ENCODE results near the gene CBX7. TPM values are rescaled to one million over a fixed set of nuclear protein-coding genes. Genes with fewer than 3 reads are reported as not detected.

Gene CBX7
- total and polyA plus RNA-seq, 2 of the 4 experiments (the other 2 are of a cell fraction) = 0.90 to 3.6 TPM

- in situ Hi-C loops (cut with MboI; ENCODE audit: low sequenced_read_pairs) = loop anchor here (25.0 kb wide), 1 partner anchor 885 kb away; no protein-coding TSS in a partner anchor
- H3K27me3 ChIP-seq (ENCODE audit: control insufficient read depth, insufficient read depth, low read length) = peaks cover 29% of the 10 kb centered on the region
- peak overlapping the region; percentile 44 for H3K4me3 ChIP-seq (ENCODE audit: insufficient read depth, low read depth, low read length)
- peak overlapping the region; percentile 90 for H3K4me2 ChIP-seq (ENCODE audit: low read depth, low read length)
- peak overlapping the region; percentile 60 for H2AK9ac ChIP-seq (replicated peaks; ENCODE audit: low read depth, low read length, poor library complexity)
- no peaks in the 10 kb centered on the region for H3K9me3 ChIP-seq (ENCODE audit: control insufficient read depth, insufficient read depth, low read length)
- H3K56ac ChIP-seq (ENCODE audit: extremely low read depth, insufficient read depth, low read length) = no peak overlapping the region
- peak overlapping the region; percentile 36 to 82; a peak in 3 of 4 replicates for H4K8ac ChIP-seq (ENCODE audit: low read depth in 2 of 2, low read length in 2 of 2)
- H2BK120ac ChIP-seq (ENCODE audit: low read depth, low read length) = no peak overlapping the region
- H2BK15ac ChIP-seq (ENCODE audit: low read depth, low read length) = no peak overlapping the region
- H4K91ac ChIP-seq (ENCODE audit: insufficient read depth, low read depth, low read length) = no peak overlapping the region
- H2BK20ac ChIP-seq (ENCODE audit: low read depth, low read length) = no peak overlapping the region
- no peak overlapping the region for H2BK5ac ChIP-seq (ENCODE audit: low read depth, low read length, poor library complexity, severe bottlenecking)
- 0 out of 2 replicates have a peak, but pooled peaks cover 2% of the 10 kb centered on the region for H3K36me3 ChIP-seq (ENCODE audit: control insufficient read depth, insufficient read depth, low read length)
- H3K9me1 ChIP-seq (ENCODE audit: insufficient read depth, low read length) = no peaks in the 10 kb centered on the region
- H3K79me1 ChIP-seq (ENCODE audit: low read depth in 1 of 2, low read length in 2 of 2) = peaks cover 2 to 3% of the 10 kb centered on the region in 2 experiments; a peak in 2 of 4 replicates
- 9% methylated on average over 33 of the region's 44 CpGs; no CpG with 5 or more reads in 1 of the 2 experiments for WGBS, 2 experiments (ENCODE audit: extremely low coverage in 2 of 2, insufficient read length in 1 of 2)
- TF ChIP-seq ELK1 (IDR thresholded peaks at IDR 0.05; ENCODE audit: borderline replicate concordance, low read depth, low read length) = no peak
- TF ChIP-seq CEBPB (IDR thresholded peaks at IDR 0.05; ENCODE audit: low read depth, low read length) = no peak
- TF ChIP-seq RAD21 (IDR thresholded peaks at IDR 0.05; ENCODE audit: low read length) = no peak
- TF ChIP-seq MAZ (IDR thresholded peaks at IDR 0.05; ENCODE audit: borderline replicate concordance, low read depth, low read length) = no peak
- no peak for TF ChIP-seq SMC3 (IDR thresholded peaks at IDR 0.05; ENCODE audit: low read depth, low read length)
- no peak for TF ChIP-seq RFX5 (IDR thresholded peaks at IDR 0.05; ENCODE audit: low read depth, low read length)
- TF ChIP-seq BHLHE40 (IDR thresholded peaks at IDR 0.05; ENCODE audit: low read depth, low read length) = no peak
- no peak for TF ChIP-seq USF2 (IDR thresholded peaks at IDR 0.05; ENCODE audit: low read depth, low read length)
- no peak for TF ChIP-seq MXI1 (IDR thresholded peaks at IDR 0.05; ENCODE audit: borderline replicate concordance, low read depth, low read length)
- no peak for TF ChIP-seq POLR2A (IDR thresholded peaks at IDR 0.05; ENCODE audit: low read depth, low read length)
- no peak for TF ChIP-seq FOS (IDR thresholded peaks at IDR 0.05; ENCODE audit: low read depth, low read length)
- TF ChIP-seq CHD1 (IDR thresholded peaks at IDR 0.05; ENCODE audit: low read depth, low read length) = no peak
- TF ChIP-seq NFE2L2 (IDR thresholded peaks at IDR 0.05; ENCODE audit: low read depth, low read length) = no peak
- no peak for TF ChIP-seq MAFK (IDR thresholded peaks at IDR 0.05; ENCODE audit: low read depth, low read length)
- no peak for TF ChIP-seq CTCF (conservative IDR thresholded peaks at IDR 0.05; ENCODE audit: low read depth, low read length)
- no peak for TF ChIP-seq RCOR1 (IDR thresholded peaks at IDR 0.05; ENCODE audit: insufficient replicate concordance, low read length)
- peak overlapping the region; percentile 72 for H3K9ac ChIP-seq (ENCODE audit: low read depth, low read length)
- H3K4me1 ChIP-seq (ENCODE audit: control insufficient read depth, insufficient read depth, low read length) = 0 out of 2 replicates have a peak, but pooled peaks cover 2% of the 10 kb centered on the region
- peak overlapping the region; percentile 18; the same call in 1 of the 2 replicates for H3K4ac ChIP-seq (ENCODE audit: low read depth, low read length)
- ATAC-seq (ENCODE audit: low read depth) (no peak), DNase-seq (no peak)
- no peak overlapping the region for H3K18ac ChIP-seq (ENCODE audit: low read depth, low read length)
- H3K27ac ChIP-seq (ENCODE audit: insufficient read depth, low read length) = peak overlapping the region; percentile 18; the same call in 1 of the 2 replicates
- no peak overlapping the region for H3K23ac ChIP-seq (ENCODE audit: low read depth, low read length)
- BruUV-seq (replicated peaks) = no TSS peak
- ChIA-PET CTCF (no interaction called here), POLR2A (ENCODE audit: unreplicated experiment) (no interaction called here)
- no peak overlapping the region for H3K14ac ChIP-seq (replicated peaks; ENCODE audit: low read depth, low read length)
- no peaks in the 10 kb centered on the region for H4K20me1 ChIP-seq (ENCODE audit: insufficient read depth, low read length)
- dilution Hi-C loops (cut with HindIII; ENCODE audit: low sequenced_read_pairs, unreplicated experiment) = no loop called here
- peak overlapping the region; percentile 27; the same call in 1 of the 2 replicates for H2AK5ac ChIP-seq (ENCODE audit: low read depth, low read length)
- H4K5ac ChIP-seq (ENCODE audit: low read depth, low read length) = peak overlapping the region; percentile 52; the same call in 1 of the 2 replicates
- peak overlapping the region; percentile 91 for H2AFZ ChIP-seq (replicated peaks; ENCODE audit: low read length, poor library complexity)
- intact Hi-C loops (cut with micrococcal nuclease) = no loop called here
These were observed 413 bp downstream of the CBX7 start for GRCh38 chr22:39152024-39152510.

Measured in IMR-90 (cell line).